Gastroesophageal sphincter (tissue), 4 donors: Measurements from ENCODE around the gene OXNAD1. TPM values are rescaled to one million over a fixed set of nuclear protein-coding genes. Genes with fewer than 3 reads are reported as not detected.

Experiments
- ATAC-seq: fragments of 150-250 bp; one replicate; pipeline ENCODE4 v1.9.1; 2016; ENCODE audit warnings: mild to moderate bottlenecking, moderate library complexity
- H3K27ac ChIP-seq, 4 donors: fragments of 200-600 bp; sonication (generic) in 3 of 4; 1 replicate in 3 of 4; 2 replicates in 1 of 4; pipeline ENCODE4 v1.5.1; 2016 to 2019
- H3K27me3 ChIP-seq: fragments of 200-600 bp; sonication (generic); one replicate; pipeline ENCODE4 v1.5.1; 2019
- H3K36me3 ChIP-seq, 2 donors: fragments of 200-600 bp; sonication (generic); one replicate each; pipeline ENCODE4 v1.5.1; 2019; ENCODE audit warnings: control low read depth in 1 of 2
- H3K4me1 ChIP-seq, 3 donors: fragments of 200-600 bp; sonication (generic); 1 replicate in 2 of 3; 2 replicates in 1 of 3; pipeline ENCODE4 v1.5.1; 2016 to 2019; ENCODE audit warnings: control low read depth in 2 of 3
- H3K4me3 ChIP-seq, 2 donors: fragments of 200-600 bp; sonication (generic); one replicate each; pipeline ENCODE4 v1.5.1; 2019; ENCODE audit warnings: mild to moderate bottlenecking in 1 of 2, moderate library complexity in 1 of 2
- H3K9me3 ChIP-seq, 3 donors: fragments of 200-600 bp; sonication (generic); one replicate each; pipeline ENCODE4 v1.5.1; 2017 to 2019; ENCODE audit warnings: control low read depth in 2 of 3
- EP300 ChIP-seq: sonication (generic); formaldehyde crosslinking; IDR thresholded peaks from one replicate; pipeline ENCODE4 v1.6.1; 2017; ENCODE audit warnings: antibody characterized with exemption, mild to moderate bottlenecking
- POLR2A ChIP-seq, 2 donors: fragments of 450-650 bp; IDR thresholded peaks; one replicate each; pipeline ENCODE4 v1.6.1; 2017; ENCODE audit warnings: antibody characterized with exemption in 2 of 2, mild to moderate bottlenecking in 2 of 2, moderate library complexity in 1 of 2
- POLR2AphosphoS5 ChIP-seq: sonication (generic); formaldehyde crosslinking; IDR thresholded peaks from one replicate; pipeline ENCODE4 v1.6.1; 2017; ENCODE audit warnings: antibody characterized with exemption
- WGBS, 2 donors: methylation state at CpG; one replicate each; pipeline ENCODE4 v1.1.5; 2018; ENCODE audit warnings: low coverage in 1 of 2; 5-methylcytosine and 5-hydroxymethylcytosine counted together
- total RNA-seq, 4 donors: library from RNA; depleted of rRNA; stranded (reverse); fragments of >200 nt; gene quantifications; one replicate each; pipeline ENCODE4 v1.1.0, GENCODE V29; 2016
- TF ChIP-seq, protein P1 (sequence below), 4 experiments: fragments of 200-600 bp in 2 of 4; fragments of 450-650 bp in 2 of 4; sonication (generic) in 1 of 4; IDR thresholded peaks; one replicate each; pipeline ENCODE4 v1.5.1; 2017 to 2019; ENCODE audit warnings: antibody characterized with exemption in 4 of 4, mild to moderate bottlenecking in 2 of 4, moderate library complexity in 2 of 4

The OXNAD1 gene
- total RNA-seq, 4 donors from 2014 or later = 10.2 to 13.2 (median 12.4) TPM

DNA sequence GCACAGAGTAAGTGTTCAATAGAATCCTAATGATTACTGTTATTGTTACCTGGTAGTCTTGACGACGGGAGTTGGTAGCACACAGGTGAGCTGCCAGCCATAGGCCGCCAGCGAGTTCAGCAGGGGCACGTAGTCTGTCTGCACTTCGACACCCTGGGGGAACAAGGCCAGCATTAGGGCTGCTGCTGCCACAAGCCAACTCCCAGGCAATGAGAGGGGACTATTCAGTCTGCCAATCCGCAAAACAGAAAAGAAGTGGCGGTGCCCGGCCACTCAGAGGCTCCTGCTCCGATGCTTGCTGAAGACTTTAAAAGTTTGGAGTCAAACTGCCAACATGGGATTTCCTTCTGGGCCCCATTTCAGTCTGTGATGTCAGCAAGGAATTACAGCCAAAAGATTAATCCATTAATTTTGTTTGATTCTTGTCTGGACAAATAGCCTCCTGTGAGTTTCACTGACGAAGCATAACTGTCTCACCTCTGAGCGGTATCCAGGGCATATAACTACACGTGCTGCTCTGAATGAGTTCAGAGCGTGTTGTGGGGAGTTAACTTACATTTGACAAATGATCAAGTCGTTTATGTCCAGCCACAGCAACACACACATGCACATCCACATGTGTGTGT is 61.8 kb downstream of the OXNAD1 start:
- Histone ChIP-seq H3K27me3 (no peaks in the 10 kb centered on the region), H3K36me3 (peaks cover 0 to 46% of the 10 kb centered on the region in 2 donors), H3K4me1 (peaks cover 0 to 21% (median 4%) of the 10 kb centered on the region in 3 donors), H3K27ac (peak overlapping the region in 3 of 4 donors; percentile 61 to 77 (median 68)), H3K9me3 (peaks cover 0 to 8% (median 0%) of the 10 kb centered on the region in 3 donors), H3K4me3 (no peak overlapping the region)
- no peak for ATAC-seq
- 26 to 54% methylated on average over 9 to 15 of the region's 15 CpGs for WGBS, 2 donors
- no peak for TF ChIP-seq EP300
- TF ChIP-seq POLR2A (IDR thresholded peaks at IDR 0.05) = no peak
- no peak for TF ChIP-seq POLR2AphosphoS5
- TF ChIP-seq, protein P1, sequence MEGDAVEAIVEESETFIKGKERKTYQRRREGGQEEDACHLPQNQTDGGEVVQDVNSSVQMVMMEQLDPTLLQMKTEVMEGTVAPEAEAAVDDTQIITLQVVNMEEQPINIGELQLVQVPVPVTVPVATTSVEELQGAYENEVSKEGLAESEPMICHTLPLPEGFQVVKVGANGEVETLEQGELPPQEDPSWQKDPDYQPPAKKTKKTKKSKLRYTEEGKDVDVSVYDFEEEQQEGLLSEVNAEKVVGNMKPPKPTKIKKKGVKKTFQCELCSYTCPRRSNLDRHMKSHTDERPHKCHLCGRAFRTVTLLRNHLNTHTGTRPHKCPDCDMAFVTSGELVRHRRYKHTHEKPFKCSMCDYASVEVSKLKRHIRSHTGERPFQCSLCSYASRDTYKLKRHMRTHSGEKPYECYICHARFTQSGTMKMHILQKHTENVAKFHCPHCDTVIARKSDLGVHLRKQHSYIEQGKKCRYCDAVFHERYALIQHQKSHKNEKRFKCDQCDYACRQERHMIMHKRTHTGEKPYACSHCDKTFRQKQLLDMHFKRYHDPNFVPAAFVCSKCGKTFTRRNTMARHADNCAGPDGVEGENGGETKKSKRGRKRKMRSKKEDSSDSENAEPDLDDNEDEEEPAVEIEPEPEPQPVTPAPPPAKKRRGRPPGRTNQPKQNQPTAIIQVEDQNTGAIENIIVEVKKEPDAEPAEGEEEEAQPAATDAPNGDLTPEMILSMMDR (IDR thresholded peaks at IDR 0.05) = no peak

DNA sequence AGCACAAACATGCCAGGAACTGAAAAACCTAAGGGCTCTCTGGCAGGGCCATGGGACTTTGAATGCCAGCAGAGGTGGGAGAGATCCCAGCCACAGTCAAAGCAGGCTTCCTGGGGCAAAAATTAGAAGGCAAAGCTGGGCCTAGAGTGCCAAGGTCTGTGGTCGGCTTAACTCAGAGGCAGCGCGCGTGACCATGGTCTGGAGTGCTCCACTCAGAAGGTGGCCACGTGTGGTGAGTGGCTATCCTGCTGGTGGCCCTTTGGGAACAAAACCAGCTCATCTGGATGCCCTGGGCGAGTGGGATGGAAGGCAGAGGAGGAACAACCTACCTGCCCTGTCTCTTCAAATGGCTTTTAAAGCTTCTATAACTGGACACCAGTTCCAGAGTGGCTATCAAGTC is 63.1 kb downstream of the OXNAD1 start:
- no peak for ATAC-seq

DNA sequence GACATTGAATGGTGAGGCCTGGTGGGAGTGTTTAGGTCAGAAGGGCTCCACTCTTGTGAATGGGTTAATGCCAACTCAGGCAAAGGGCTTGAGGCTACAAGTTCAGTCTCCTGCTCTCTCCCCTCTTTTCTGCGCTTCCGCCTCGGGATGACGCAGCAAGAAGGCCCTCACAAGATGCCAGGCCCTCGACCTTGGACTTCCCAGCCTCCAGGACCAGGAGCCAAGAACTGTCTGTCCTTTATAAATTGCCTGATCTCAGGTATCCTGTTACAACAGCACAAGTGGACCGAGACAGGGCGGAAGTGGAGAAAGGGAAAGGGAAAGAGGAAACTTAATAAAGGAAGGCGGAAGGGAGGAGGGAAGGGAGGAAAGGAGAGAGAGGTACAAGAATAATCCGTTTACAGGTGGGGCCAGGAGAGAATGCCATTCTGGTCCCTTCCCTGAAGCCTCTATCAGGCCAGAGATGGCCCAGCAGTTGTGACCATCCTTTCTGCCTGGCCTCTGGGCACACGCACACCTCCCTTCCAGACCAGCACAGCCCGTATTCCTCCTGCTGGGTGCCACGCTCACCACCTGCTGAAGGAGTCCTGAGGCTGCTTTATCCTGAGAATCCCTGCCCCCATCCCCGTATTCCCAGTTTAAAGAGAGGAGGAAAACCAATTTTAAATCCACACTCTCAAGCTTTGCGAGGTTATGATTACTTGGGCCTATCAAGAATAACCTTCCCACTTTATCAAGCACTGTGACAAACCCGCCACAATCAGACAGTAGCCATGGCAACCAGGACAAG is 64.2 kb downstream of the OXNAD1 start:
- no peak for ATAC-seq
- Histone ChIP-seq H3K27ac (peak overlapping the region in 2 of 4 donors; percentile 6 to 77), H3K9me3 (peaks cover 0 to 10% (median 0%) of the 10 kb centered on the region in 3 donors), H3K4me3 (no peak overlapping the region), H3K27me3 (no peaks in the 10 kb centered on the region), H3K4me1 (peaks cover 0 to 27% (median 4%) of the 10 kb centered on the region in 3 donors), H3K36me3 (peaks cover 0 to 25% of the 10 kb centered on the region in 2 donors)
- no peak for TF ChIP-seq POLR2A (IDR thresholded peaks at IDR 0.05)
- no peak for TF ChIP-seq POLR2AphosphoS5
- TF ChIP-seq, protein P1 (IDR thresholded peaks at IDR 0.05) = no peak
- 73 to 82% methylated on average over 11 to 14 of the region's 15 CpGs for WGBS, 2 donors

More for the DNA sequence above, 63.1 kb downstream of the OXNAD1 start:
- H3K36me3 ChIP-seq = peaks cover 0 to 33% of the 10 kb centered on the region in 2 donors
- peak overlapping the region in 2 of 4 donors; percentile 68 to 77 for H3K27ac ChIP-seq
- peaks cover 0 to 10% (median 0%) of the 10 kb centered on the region in 3 donors for H3K9me3 ChIP-seq
- no peaks in the 10 kb centered on the region for H3K27me3 ChIP-seq
- TF ChIP-seq, protein P1 (IDR thresholded peaks at IDR 0.05) = no peak
- TF ChIP-seq POLR2AphosphoS5 (no peak), EP300 (no peak), POLR2A (IDR thresholded peaks at IDR 0.05) (no peak)
- H3K4me1 ChIP-seq = peaks cover 0 to 21% (median 4%) of the 10 kb centered on the region in 3 donors
- WGBS, 2 donors = 100% methylated on average over 1 of the region's 6 CpGs
- no peak overlapping the region for H3K4me3 ChIP-seq

DNA sequence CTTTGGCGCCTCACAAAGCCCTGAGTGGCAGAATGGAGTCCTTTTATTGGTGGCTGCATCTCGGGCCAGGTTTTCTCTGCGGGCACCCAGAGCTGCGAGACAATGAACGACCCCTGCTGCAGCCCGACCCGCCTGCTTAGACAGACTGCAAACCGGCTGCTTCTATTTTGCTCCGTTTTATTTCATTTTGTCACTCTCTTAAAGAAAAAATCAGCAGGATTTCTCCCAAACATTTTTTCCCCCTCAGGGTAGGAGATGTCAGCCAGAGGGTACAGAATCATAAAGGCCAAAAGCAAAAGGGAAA is 64.8 kb downstream of the OXNAD1 start:
- no peak overlapping the region for H3K4me3 ChIP-seq
- peaks cover 0 to 27% (median 4%) of the 10 kb centered on the region in 3 donors for H3K4me1 ChIP-seq
- peak overlapping the region in 1 of 4 donors; percentile 77 for H3K27ac ChIP-seq
- H3K9me3 ChIP-seq = peaks cover 0 to 13% (median 0%) of the 10 kb centered on the region in 3 donors
- WGBS, 2 donors = 80 to 90% methylated on average over 4 to 9 of the region's 9 CpGs
- peaks cover 0 to 27% of the 10 kb centered on the region in 2 donors for H3K36me3 ChIP-seq
- ATAC-seq = no peak
- TF ChIP-seq POLR2AphosphoS5 (no peak), POLR2A (IDR thresholded peaks at IDR 0.05) (no peak), EP300 (no peak)
- TF ChIP-seq, protein P1 (IDR thresholded peaks at IDR 0.05) = no peak
- H3K27me3 ChIP-seq = no peaks in the 10 kb centered on the region
